MCF 10A (cell line): Measurements from ENCODE around the gene IL10RA. TPM values are rescaled to one million over a fixed set of nuclear protein-coding genes. Genes with fewer than 3 reads are reported as not detected.
A peak's percentile ranks its signal among the peaks of the same experiment; 100 is the strongest.
"Not testable (repeated sequence)": the region's sequence is repeated elsewhere in the genome, so short reads cannot be mapped to it uniquely, and the experiment has no call there.

ENCODE experiments used
- BruUV-seq: library from RNA; stranded (reverse); fragments of 400-500 nt; replicated peaks from 2 replicates; lab custom pipeline; 2021; lab: Mats Ljungman, UMichigan
- CTCF ChIA-PET: fragments of 300-600 bp; sonication (Branson Sonifier 250); formaldehyde crosslinking; extraction: SDS; loops from one replicate; lab custom pipeline; 2021; ENCODE audit warnings: antibody characterized with exemption, inconsistent platforms; lab: Yijun Ruan, JAX
- POLR2A ChIA-PET: fragments of 300-600, 350-650 bp; sonication (Branson Sonifier 250); formaldehyde crosslinking; extraction: SDS; loops from one replicate; lab custom pipeline; 2020; ENCODE audit warnings: antibody characterized with exemption, inconsistent platforms; lab: Yijun Ruan, JAX
- DNase-seq: peaks from one replicate; pipeline ENCODE4 v3.0.0-alpha.2; 2018; ENCODE audit not compliant: unreplicated experiment
- H3K27ac Mint-ChIP-seq: one replicate; pipeline ENCODE4 v1.8.0; 2022; ENCODE audit warnings: mild to moderate bottlenecking, low read depth, mixed read lengths; ENCODE audit not compliant: unreplicated experiment
- H3K27me3 Mint-ChIP-seq: one replicate; pipeline ENCODE4 v1.8.0; 2022; ENCODE audit warnings: mixed read lengths; ENCODE audit not compliant: insufficient read depth, unreplicated experiment
- H3K36me3 Mint-ChIP-seq: one replicate; pipeline ENCODE4 v1.8.0; 2022; ENCODE audit warnings: mild to moderate bottlenecking, moderate library complexity, mixed read lengths; ENCODE audit not compliant: insufficient read depth, unreplicated experiment
- H3K4me1 Mint-ChIP-seq: one replicate; pipeline ENCODE4 v1.8.0; 2022; ENCODE audit warnings: mixed read lengths; ENCODE audit not compliant: insufficient read depth, unreplicated experiment
- H3K4me3 Mint-ChIP-seq: one replicate; pipeline ENCODE4 v1.8.0; 2022; ENCODE audit warnings: mild to moderate bottlenecking, moderate library complexity, mixed read lengths; ENCODE audit not compliant: unreplicated experiment
- H3K9me3 Mint-ChIP-seq: one replicate; pipeline ENCODE4 v1.8.0; 2022; ENCODE audit warnings: mixed read lengths; ENCODE audit not compliant: unreplicated experiment
- CTCF ChIP-seq: fragments of 200-600 bp; IDR thresholded peaks from one replicate; pipeline ENCODE4 v1.8.0; 2022; ENCODE audit warnings: antibody characterized with exemption, mild to moderate bottlenecking; ENCODE audit not compliant: unreplicated experiment
- intact Hi-C: fragments of 100-400 bp; cut with micrococcal nuclease; formaldehyde crosslinking; loops from 2 replicates; pipeline ENCODE4 v1.14.1; 2022
- total RNA-seq: library from RNA; stranded (reverse); gene quantifications from 2 replicates; pipeline ENCODE4 v1.2.3, GENCODE V29; 2022

IL10RA gene
- total RNA-seq, 1 experiment from 2014 or later: not detected

GRCh38 chr11:117946156-117946841, 39.9 kb upstream of the IL10RA start:
- H3K36me3 Mint-ChIP-seq: no peaks in the 10 kb centered on the region
- no peak overlapping the region for H3K4me3 Mint-ChIP-seq
- ChIA-PET POLR2A (interaction anchor here (1.0 to 1.1 kb wide), 2 partner anchors 102 to 105 kb away, joined by 7 to 8 read pairs; no protein-coding TSS in a partner anchor), CTCF (interaction anchor here (0.6 to 8.5 kb wide), 64 partner anchors 9 to 564 kb away, joined by 3 to 200 read pairs (median 4); partner anchors contain the start of gene FXYD2)
- H3K27me3 Mint-ChIP-seq: peaks cover 24% of the 10 kb centered on the region
- no TSS peak for BruUV-seq
- DNase-seq: no peak
- H3K9me3 Mint-ChIP-seq: no peaks in the 10 kb centered on the region
- no peak for TF ChIP-seq CTCF
- no peak overlapping the region for H3K27ac Mint-ChIP-seq
- H3K4me1 Mint-ChIP-seq: peaks cover 4% of the 10 kb centered on the region
- intact Hi-C loops: loop anchor here (2.0 kb wide), 1 partner anchor 519 kb away; no protein-coding TSS in a partner anchor

DNA sequence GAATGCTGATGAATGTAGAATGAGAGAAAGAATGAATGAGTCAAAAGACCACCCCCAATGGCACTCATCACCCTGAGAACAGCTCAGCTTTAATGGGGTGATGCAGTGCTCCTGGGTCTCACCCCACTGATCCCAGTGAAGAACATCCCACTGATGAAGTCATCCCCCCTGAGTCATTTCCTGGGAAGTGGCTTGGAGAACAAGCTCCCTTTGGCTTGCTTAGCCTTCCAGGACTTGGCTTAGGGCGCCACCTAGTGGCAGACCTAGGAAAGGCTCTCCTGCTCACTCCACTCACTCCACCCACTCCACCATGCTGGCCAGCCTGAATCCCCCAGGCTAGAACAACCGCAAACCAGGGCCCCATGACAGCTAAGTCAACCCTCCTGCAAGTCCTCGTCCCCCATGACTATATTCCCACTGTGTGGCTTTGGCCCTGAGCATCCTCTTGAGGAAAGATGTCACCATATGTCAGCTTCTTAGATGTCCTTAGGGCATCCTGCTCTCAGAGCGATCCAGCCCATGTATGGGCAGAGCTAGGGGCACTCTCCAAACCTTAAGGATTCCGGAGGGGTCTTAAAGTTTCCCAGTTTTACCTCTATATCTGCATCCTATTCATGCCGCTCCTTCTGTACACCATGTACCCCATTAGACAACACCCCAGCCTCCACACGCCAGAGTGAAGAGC, 39.2 kb upstream of the IL10RA start:
- peak; percentile 91 for TF ChIP-seq CTCF
- Mint-ChIP-seq H3K4me1 (peaks cover 3% of the 10 kb centered on the region), H3K4me3 (no peak overlapping the region), H3K36me3 (no peaks in the 10 kb centered on the region), H3K9me3 (no peaks in the 10 kb centered on the region), H3K27me3 (peaks cover 29% of the 10 kb centered on the region), H3K27ac (no peak overlapping the region)
- peak; percentile 94 for DNase-seq
- CTCF ChIA-PET: interaction anchor here (0.6 to 8.5 kb wide), 67 partner anchors 8 to 565 kb away, joined by 3 to 200 read pairs (median 4); partner anchors contain the start of gene FXYD2
- POLR2A ChIA-PET: interaction anchor here (1.0 to 1.1 kb wide), 2 partner anchors 102 to 105 kb away, joined by 7 to 8 read pairs; no protein-coding TSS in a partner anchor
- intact Hi-C loops: loop anchor here (1.0 to 2.0 kb wide), 5 partner anchors 103 to 520 kb away; no protein-coding TSS in a partner anchor
- no TSS peak for BruUV-seq

GRCh38 chr11:117947751-117948150, 38.4 kb upstream of the IL10RA start:
- H3K36me3 Mint-ChIP-seq, BruUV-seq, H3K27ac Mint-ChIP-seq, DNase-seq, H3K4me3 Mint-ChIP-seq, H3K9me3 Mint-ChIP-seq, H3K4me1 Mint-ChIP-seq: not testable (repeated sequence)
- CTCF ChIA-PET: interaction anchor here (0.5 to 8.5 kb wide), 35 partner anchors 8 to 613 kb away, joined by 3 to 200 read pairs (median 7); partner anchors contain the start of gene FXYD2
- intact Hi-C loops: loop anchor here (1.0 to 2.0 kb wide), 5 partner anchors 103 to 521 kb away; no protein-coding TSS in a partner anchor
- POLR2A ChIA-PET: interaction anchor here (0.6 kb wide), 1 partner anchor 46 kb away, joined by 3 read pairs; no protein-coding TSS in a partner anchor
- peaks cover 29% of the 10 kb centered on the region for H3K27me3 Mint-ChIP-seq

DNA sequence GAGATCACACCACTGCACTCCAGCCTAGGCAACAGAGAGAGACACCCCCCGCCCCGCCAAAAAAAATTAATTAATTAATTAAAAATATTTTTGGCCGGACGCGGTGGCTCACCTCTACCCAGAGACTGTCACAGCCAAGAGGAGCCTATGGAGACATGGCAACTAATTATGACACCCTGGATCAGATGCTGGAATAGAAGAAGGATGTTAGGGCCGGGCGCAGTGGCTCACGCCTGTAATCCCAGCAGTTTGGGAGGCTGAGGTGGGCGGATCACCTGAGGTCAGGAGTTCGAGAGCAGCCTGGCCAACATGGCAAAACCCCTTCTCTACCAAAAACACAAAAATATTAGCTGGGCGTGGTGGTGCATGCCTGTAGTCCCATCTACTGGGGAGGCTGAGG, 37.7 kb upstream of the IL10RA start:
- BruUV-seq, H3K36me3 Mint-ChIP-seq, H3K4me3 Mint-ChIP-seq, POLR2A ChIA-PET, intact Hi-C loops, H3K4me1 Mint-ChIP-seq, H3K9me3 Mint-ChIP-seq, DNase-seq, H3K27ac Mint-ChIP-seq: not testable (repeated sequence)
- peaks cover 29% of the 10 kb centered on the region for H3K27me3 Mint-ChIP-seq
- CTCF ChIA-PET: interaction anchor here (0.7 to 8.5 kb wide), 7 partner anchors 14 to 149 kb away, joined by 3 to 200 read pairs (median 7); no protein-coding TSS in a partner anchor
